ENCODE results near the gene FZD7.

The FZD7 gene

GRCh38 chr2:202072226-202072625, 38.6 kb downstream of the FZD7 start:
- Histone ChIP-seq H3K27me3 (ENCODE audit: insufficient read depth, low read depth) (no peaks in the 10 kb centered on the region), H3K4me1 (ENCODE audit: low read depth, poor library complexity, severe bottlenecking) (no peaks in the 10 kb centered on the region), H2AFZ (ENCODE audit: low read depth) (no peak overlapping the region), H3K27ac (no peak overlapping the region), H3K9ac (no peak overlapping the region), H4K20me1 (ENCODE audit: insufficient read depth) (no peaks in the 10 kb centered on the region), H3K79me2 (ENCODE audit: insufficient read depth, low read depth) (no peaks in the 10 kb centered on the region), H3K4me2 (no peak overlapping the region), H3K36me3 (ENCODE audit: insufficient read depth) (no peaks in the 10 kb centered on the region), H3K4me3 (IDR thresholded peaks at IDR 0.05; ENCODE audit: insufficient read depth, low read depth, low read length) (no peak overlapping the region)
- peak; percentile 26; the same call in 1 of the 2 replicates for TF ChIP-seq CTCF (conservative IDR thresholded peaks at IDR 0.05; ENCODE audit: low read depth, low read length)

GRCh38 chr2:202072737-202073401, 39.2 kb downstream of the FZD7 start, which contains the start of gene KIAA2012:
Gene KIAA2012, plus strand, starts transcription at chr2:202073255. Its CDS starts 373 bp downstream, at chr2:202073628.
- Histone ChIP-seq H3K27me3 (ENCODE audit: insufficient read depth, low read depth) (no peaks in the 10 kb centered on the region), H2AFZ (ENCODE audit: low read depth) (no peak within 1 kb of the TSS), H4K20me1 (ENCODE audit: insufficient read depth) (no peaks in the 10 kb centered on the region), H3K36me3 (ENCODE audit: insufficient read depth) (no peaks in the 10 kb centered on the region), H3K4me2 (no peak within 1 kb of the TSS), H3K4me1 (ENCODE audit: low read depth, poor library complexity, severe bottlenecking) (no peaks in the 10 kb centered on the region), H3K9ac (no peak within 1 kb of the TSS), H3K27ac (no peak within 1 kb of the TSS), H3K4me3 (IDR thresholded peaks at IDR 0.05; ENCODE audit: insufficient read depth, low read depth, low read length) (no peak within 1 kb of the TSS), H3K79me2 (ENCODE audit: insufficient read depth, low read depth) (no peaks in the 10 kb centered on the region)
- TF ChIP-seq CTCF (conservative IDR thresholded peaks at IDR 0.05; ENCODE audit: low read depth, low read length) = no peak

- H4K20me1 ChIP-seq (ENCODE audit: insufficient read depth) = no peaks in the 10 kb centered on the region
- no peaks in the 10 kb centered on the region for H3K79me2 ChIP-seq (ENCODE audit: insufficient read depth, low read depth)
- no peak overlapping the region for H3K27ac ChIP-seq
- no peak overlapping the region for H3K4me3 ChIP-seq (IDR thresholded peaks at IDR 0.05; ENCODE audit: insufficient read depth, low read depth, low read length)
- H3K27me3 ChIP-seq (ENCODE audit: insufficient read depth, low read depth) = no peaks in the 10 kb centered on the region
- H3K36me3 ChIP-seq (ENCODE audit: insufficient read depth) = no peaks in the 10 kb centered on the region
- H2AFZ ChIP-seq (ENCODE audit: low read depth) = no peak overlapping the region
- H3K4me1 ChIP-seq (ENCODE audit: low read depth, poor library complexity, severe bottlenecking) = no peaks in the 10 kb centered on the region
- no peak for TF ChIP-seq CTCF (conservative IDR thresholded peaks at IDR 0.05; ENCODE audit: low read depth, low read length)
- H3K4me2 ChIP-seq = no peak overlapping the region
- H3K9ac ChIP-seq = no peak overlapping the region
Measured at GRCh38 chr2:202074324-202074723, 40.7 kb downstream of the FZD7 start.

- H3K4me2 ChIP-seq = no peak overlapping the region
- no peak overlapping the region for H3K4me3 ChIP-seq (IDR thresholded peaks at IDR 0.05; ENCODE audit: insufficient read depth, low read depth, low read length)
- H3K9ac ChIP-seq = no peak overlapping the region
- no peak overlapping the region for H3K27ac ChIP-seq
- H3K27me3 ChIP-seq (ENCODE audit: insufficient read depth, low read depth) = no peaks in the 10 kb centered on the region
- no peak overlapping the region for H2AFZ ChIP-seq (ENCODE audit: low read depth)
- H4K20me1 ChIP-seq (ENCODE audit: insufficient read depth) = no peaks in the 10 kb centered on the region
- no peak for TF ChIP-seq CTCF (conservative IDR thresholded peaks at IDR 0.05; ENCODE audit: low read depth, low read length)
- H3K36me3 ChIP-seq (ENCODE audit: insufficient read depth) = no peaks in the 10 kb centered on the region
- H3K79me2 ChIP-seq (ENCODE audit: insufficient read depth, low read depth) = no peaks in the 10 kb centered on the region
- H3K4me1 ChIP-seq (ENCODE audit: low read depth, poor library complexity, severe bottlenecking) = no peaks in the 10 kb centered on the region
Measured at GRCh38 chr2:202079310-202079709, 45.7 kb downstream of the FZD7 start.

All from KMS-11 (cell line).